GM19239 (cell line): ENCODE results near the gene INS.

ENCODE experiments used
- DNase-seq: peaks from one replicate; pipeline ENCODE4 v3.0.0; 2011; ENCODE audit warnings: low spot score; ENCODE audit not compliant: insufficient read length
- FAIRE-seq: peaks from 2 replicates; lab custom pipeline; 2011; peaks lifted over from hg19 to GRCh38; lab: Jason Lieb, UNC

INS gene

DNA sequence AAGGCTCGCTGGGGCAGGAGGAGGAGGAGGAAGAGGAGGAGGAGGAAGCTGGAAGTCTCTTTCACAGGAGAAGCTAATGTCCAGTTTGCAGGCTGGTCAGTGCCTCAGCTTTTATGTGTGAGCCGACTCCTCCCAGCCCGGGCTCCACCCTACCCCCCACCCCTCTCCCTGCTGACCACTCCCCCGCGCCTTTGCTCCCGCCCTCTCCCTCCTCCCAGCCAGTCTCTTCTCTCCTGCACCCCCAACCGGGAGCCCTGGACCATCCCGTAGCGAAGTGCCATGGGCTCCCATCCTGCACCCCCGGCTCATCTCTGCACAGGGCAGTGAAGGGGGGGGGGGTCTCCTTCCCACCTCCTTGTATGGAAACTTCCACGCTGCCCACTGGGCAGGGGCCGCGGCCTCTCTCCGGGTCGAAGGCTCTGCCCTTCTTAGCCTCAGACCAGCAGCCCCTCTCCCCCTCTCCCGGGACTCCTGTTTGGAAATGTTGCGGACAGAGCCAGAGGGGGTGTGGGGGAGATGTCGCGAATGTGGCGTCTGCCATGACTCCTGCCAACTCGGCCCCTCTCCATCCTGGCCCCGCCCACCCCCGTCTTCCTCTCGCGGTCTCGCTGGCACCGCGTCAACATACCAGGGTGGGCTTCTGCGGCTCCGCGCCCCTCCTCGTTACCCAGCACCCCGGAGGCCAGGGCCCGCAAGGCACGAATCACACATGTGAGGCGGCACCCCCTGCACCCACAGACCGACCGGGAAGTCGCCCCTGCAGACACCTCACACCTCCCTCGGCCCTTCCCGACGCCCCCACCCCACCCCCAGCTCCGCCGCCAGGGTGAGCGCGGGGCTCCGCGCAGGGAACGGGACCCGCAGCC is 23.6 kb downstream of the INS start:
- DNase-seq: no peak

DNA sequence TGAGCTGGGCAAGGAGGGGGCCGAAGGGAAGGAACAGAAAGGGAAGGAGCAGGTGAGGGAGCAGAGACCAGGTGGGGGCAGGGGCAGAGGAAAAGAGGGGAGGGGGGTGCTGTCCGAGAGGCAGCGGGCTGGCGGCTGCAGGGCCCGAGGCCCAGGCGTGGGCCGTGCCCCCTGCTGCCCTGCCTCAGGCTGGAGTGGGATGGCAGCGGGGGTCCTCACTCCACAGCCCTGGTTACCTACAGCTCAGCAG is 24.1 kb downstream of the INS start:
- FAIRE-seq: no peak
- no peak for DNase-seq

More for the DNA sequence above, 23.6 kb downstream of the INS start:
- FAIRE-seq: no peak

GRCh38 chr11:2136209-2136951 is 24.6 kb downstream of the INS start:
- FAIRE-seq (no peak), DNase-seq (no peak)

- FAIRE-seq (no peak), DNase-seq (no peak)
These were observed 25.3 kb downstream of the INS start for GRCh38 chr11:2135648-2136201.

DNA sequence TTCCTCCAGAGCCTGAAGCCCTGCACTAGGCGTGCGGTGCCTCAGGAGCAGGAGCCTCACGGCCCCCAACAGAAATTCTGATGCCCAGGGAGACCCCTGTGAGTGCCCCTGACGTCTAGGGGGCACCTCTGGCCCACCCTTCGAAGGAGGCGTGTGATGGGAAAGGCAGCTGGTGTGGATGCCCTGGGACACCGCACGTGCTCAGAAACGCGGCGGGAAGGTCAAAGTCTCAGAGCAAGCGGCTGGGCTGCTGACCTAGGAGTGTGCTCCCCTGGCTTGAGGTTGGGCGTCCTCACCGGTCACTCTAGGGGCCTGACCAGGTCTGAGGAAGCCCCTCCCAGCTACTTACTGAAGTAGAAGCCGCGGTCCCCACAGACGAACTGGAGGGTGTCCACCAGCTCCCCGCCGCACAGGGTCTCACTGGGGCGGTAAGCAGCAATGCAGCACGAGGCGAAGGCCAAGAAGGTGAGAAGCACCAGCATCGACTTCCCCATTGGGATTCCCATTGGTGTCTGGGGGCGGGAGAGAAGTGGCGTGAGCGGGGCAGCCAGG is 25.9 kb downstream of the INS start:
- no peak for DNase-seq
- FAIRE-seq: no peak

DNA sequence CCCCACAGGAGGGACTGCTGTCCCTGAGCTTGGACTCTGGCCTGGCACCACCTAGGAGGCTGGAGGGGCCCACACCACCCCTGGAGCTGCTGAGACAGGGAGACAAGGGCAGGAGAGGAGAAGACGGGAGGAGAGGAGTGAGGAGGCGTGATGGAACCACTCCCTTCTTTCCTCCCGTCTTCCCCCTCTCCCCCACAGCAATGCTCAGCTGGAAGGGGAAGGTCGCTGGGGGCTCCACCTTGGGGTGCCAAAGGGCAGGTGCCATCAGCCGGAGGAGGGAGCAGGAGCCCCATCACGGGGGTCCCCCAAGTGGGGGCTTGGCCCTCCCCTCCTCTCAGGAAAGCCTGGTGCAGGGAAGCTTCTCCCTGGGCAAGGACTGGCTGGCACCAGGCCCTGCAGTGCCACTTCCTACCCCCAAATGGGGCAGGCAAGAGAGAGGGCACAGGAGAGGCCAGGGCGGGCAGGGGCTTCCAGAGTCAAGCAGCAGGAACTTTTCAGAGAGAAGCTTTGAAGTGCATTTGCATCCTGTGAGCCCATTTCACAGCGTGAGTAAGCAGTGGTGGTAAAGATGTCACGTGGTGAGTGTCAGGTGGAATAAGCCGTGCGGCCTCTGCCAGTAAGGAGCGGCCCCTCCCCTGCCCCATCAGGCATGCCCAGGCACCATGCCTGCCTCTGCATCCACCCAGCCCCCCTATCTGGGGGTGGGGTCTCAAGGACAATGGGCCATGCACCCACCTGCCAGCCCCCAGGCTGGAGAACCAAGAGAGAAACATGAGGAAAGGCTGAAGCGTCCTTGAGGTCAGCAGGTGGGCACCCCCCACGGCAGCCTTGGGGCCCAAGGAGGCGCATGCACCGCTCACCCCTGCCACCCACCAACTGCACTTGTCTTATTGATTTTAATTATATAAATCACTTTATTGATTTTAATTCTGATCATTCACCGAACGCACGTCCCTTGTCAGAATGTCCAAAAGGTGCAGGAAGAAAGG is 26.7 kb downstream of the INS start:
- FAIRE-seq (no peak), DNase-seq (no peak)

DNA sequence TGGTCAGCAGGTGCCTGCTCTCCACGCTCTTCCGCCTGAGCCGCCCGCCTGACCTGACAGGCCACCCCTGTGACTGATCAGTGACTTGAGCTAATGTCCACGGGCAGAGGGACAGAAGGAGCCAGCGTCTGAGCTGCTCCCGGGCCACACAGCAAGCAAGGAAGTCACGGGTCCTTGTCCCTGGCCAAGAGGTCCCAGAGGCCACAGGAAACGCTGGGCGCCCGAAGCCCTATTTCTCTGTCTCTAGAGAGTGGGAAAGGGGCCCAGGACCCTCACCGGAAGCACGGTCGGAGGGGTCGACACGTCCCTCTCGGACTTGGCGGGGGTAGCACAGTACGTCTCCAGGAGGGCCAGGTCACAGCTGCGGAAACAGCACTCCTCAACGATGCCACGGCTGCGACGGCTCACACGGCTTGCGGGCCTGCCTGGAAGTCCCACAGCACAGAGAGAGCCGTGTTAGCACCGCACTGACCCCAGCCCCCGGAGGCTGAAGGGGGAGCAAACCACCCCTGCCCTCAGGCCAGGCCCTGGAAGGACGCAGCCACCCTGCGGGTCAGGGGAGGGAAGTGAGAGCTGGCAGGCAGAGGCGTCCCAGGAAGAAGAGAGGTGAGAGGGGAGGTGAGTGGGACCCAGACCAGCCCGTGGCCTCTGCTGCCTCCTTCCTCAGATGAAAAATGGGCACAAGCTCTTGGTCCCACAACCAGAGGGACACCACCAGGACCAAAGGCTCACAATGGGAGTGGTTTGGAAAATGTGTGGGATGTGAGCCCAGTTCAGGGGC is 27.6 kb downstream of the INS start:
- DNase-seq (no peak), FAIRE-seq (no peak)

DNA sequence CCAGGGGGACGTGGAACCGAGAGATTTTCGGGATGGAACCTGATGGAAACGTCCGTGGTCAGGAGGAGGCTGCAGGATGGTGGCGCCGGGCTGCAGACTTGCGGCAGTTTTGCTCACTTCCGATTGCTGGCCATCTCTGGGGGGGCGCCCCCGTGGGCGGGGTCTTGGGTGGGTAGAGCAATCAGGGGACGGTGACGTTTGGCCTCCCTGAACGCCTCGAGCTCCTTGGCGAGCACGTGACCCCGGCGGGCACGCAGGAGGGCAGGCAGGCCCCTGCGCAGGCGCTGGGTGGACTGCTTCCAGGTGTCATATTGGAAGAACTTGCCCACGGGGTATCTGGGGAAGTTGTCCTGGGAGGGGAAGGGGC is 28.2 kb downstream of the INS start:
- DNase-seq (no peak), FAIRE-seq (no peak)

- no peak for DNase-seq
- no peak for FAIRE-seq
These were observed 28.8 kb downstream of the INS start for GRCh38 chr11:2132246-2132645.

DNA sequence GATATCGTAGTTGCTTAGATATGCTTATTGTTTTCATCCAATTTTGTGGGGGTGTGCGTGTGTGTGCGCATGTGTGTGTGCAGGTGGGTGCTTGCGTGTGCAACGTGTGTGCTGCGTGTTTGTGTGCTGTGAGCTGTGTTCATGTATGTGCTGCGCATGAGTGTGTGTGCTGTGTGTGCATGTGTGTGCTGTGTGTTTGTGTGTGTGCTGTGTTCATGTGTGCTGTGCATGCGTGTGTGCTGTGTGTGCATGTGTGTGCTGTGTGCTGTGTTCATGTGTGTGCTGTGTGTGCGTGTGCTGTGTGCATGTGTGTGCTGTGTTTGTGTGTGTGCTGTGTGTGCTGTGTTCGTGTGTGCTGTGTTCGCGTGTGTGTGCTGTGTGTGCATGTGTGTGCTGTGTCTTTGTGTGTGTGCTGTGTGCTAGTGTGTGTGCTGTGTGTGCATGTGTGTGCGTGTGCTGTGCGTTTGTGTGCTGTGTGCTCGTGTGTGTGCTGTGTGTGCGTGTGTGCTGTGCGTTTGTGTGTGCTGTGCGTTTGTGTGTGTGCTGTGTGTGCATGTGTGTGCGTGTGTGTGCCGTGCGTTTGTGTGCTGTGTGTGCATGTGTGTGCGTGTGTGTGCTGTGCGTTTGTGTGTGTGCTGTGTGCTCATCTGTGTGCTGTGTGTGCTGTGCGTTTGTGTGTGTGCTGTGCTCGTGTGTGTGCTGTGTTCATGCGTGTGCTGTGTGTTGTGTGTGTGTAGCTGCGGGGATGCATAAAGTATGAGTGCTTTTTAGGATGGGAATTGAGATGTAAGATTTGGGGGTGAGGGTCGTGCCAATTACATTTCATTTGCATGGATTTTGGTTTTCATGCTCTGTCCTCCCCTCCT is 29.4 kb downstream of the INS start:
- FAIRE-seq (no peak), DNase-seq (no peak)

DNA sequence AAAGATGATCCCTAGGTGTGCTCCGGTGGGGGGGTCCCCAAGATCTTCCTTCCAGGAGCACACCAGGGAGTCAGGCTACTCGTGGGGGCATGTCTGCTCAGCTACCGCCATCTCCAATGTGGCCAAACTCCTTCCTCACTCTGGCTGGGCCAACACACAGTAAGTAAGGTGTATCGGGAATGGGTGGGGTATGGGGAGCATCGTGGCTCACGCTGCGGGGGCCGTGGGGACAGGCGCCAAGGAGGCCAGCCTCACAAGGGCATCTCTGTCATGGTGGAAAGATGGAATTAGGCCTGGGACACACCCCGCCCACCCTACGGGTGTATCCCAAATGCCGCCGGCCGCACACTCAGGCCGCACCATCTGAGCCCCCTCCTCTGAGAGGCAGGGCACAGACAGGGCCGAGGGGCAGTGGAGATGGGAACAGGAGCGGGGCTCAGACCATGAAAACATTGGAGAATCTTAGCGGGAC is 30.1 kb downstream of the INS start:
- FAIRE-seq (no peak), DNase-seq (no peak)

- DNase-seq (no peak), FAIRE-seq (no peak)
These were observed 31.2 kb downstream of the INS start for GRCh38 chr11:2129699-2130366.

DNA sequence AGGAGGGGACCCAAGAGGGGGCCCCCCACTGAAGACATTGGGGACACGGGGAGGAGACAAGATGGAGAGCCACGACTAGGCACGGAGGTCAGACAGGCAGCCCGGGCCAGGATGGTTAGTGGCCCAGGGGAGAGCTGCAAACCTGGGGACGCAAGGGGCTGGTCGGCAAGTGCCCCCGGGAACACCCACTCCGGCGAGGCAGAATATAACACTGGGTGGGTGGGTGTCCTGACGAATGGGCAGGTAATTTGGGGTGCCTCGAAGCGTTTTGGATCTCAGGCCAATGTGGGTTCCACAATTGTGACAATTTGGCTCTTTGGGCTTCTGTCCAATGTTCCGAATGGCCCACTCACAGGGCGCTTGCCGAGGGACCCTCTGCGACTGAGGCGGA is 31.7 kb downstream of the INS start:
- no peak for DNase-seq
- FAIRE-seq: no peak

GRCh38 chr11:2128511-2129307 is 32.3 kb downstream of the INS start:
- no peak for FAIRE-seq
- DNase-seq: no peak

DNA sequence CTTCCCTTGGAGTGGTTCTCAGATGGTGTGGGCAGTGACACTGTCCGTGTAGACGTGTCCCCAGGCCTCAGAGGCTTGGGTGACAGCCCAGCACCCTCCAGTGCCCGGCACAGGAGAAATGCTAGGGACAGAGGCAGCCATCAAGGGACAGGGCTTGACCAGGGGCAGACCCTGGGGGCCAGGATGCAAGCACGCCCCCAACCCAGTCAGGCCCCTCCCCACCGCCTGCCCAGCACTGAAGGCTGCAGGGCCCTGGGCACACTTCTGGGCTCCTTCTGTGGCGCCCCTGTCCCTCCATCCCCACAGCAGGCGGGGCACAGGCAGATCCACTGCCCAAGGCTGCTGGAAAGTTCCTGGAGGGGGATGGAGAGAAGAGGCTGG is 32.9 kb downstream of the INS start:
- no peak for FAIRE-seq
- no peak for DNase-seq

DNA sequence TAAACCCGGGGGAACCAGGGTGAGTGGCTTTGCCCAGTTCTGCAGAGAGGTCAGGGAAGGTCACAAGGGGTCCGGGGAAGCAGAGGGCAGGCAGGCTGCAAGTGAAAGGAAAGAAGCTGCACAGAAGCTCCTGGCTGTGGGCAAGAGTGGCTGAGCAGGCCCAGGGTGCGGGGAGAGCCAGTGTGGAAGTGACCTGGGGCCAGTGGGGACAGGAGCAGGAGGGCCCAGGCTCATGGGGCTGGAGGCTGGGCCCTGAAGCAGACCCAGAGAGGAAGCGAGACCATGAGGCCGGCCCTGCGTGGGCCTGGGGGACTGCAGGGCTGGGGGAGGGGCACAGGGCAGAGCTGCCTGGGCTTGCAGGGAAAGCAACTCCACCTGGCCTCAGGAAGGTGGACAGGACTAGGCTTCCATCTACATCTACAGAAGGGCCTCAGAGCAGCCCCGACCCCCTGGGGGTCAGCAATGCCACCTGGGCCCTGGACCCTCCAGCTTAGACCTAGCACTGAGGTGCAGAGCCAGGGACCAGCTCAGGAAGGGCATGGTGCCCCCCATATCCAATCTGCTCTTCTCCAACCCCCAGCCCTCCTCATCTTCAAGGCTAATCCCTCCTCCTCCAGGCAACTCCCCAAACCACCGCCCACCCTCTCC is 33.4 kb downstream of the INS start:
- FAIRE-seq: no peak

More for the DNA sequence above, 33.4 kb downstream of the INS start:
- no peak for DNase-seq
